CD4-positive, CD25-positive, alpha-beta regulatory T cell (primary cell): ENCODE measurements around the gene HRC. TPM values are rescaled to one million over a fixed set of nuclear protein-coding genes. Genes with fewer than 3 reads are reported as not detected.
"Not testable (repeated sequence)": the region's sequence is repeated elsewhere in the genome, so short reads cannot be mapped to it uniquely, and the experiment has no call there.

Experiments used
- ATAC-seq, 2 donors: fragments of 150-1000 bp; cut with Tn5 transposase; one replicate each; pipeline ENCODE4 v1.10.0; 2021; ENCODE audit warnings: low read depth in 2 of 2, moderate number of reproducible peaks in 2 of 2, moderate library complexity in 1 of 2
- DNase-seq, 3 donors: peaks; one replicate each; pipeline versions ENCODE4 v3.0.0 to v3.0.0-alpha.2; 2012 to 2022; ENCODE audit warnings: mixed read lengths in 1 of 3
- H3K27ac ChIP-seq: one replicate; pipeline ENCODE4 v1.7.0; 2013; ENCODE audit warnings: mild to moderate bottlenecking, low read length; ENCODE audit not compliant: insufficient read depth, poor library complexity, severe bottlenecking
- H3K27me3 ChIP-seq: one replicate; pipeline ENCODE4 v1.7.0; 2013; ENCODE audit warnings: low read length; ENCODE audit not compliant: control insufficient read depth, insufficient read depth
- H3K36me3 ChIP-seq: one replicate; pipeline ENCODE4 v1.7.0; 2013; ENCODE audit warnings: mild to moderate bottlenecking, low read length, moderate library complexity; ENCODE audit not compliant: control insufficient read depth, insufficient read depth
- H3K4me1 ChIP-seq: 2 replicates; pipeline ENCODE4 v1.7.0; 2013; ENCODE audit warnings: mild to moderate bottlenecking, low read length; ENCODE audit not compliant: insufficient read depth, control insufficient read depth, poor library complexity, severe bottlenecking
- H3K4me3 ChIP-seq: one replicate; pipeline ENCODE4 v1.7.0; 2013; ENCODE audit warnings: low read depth, mild to moderate bottlenecking, low read length, moderate library complexity
- H3K9me3 ChIP-seq, 2 experiments: 1 replicate in 1 of 2; 2 replicates in 1 of 2; pipeline ENCODE4 v1.7.0; 2013; ENCODE audit warnings: low read length in 2 of 2, mild to moderate bottlenecking in 1 of 2, moderate library complexity in 1 of 2; ENCODE audit not compliant: control insufficient read depth in 2 of 2
- H3K27ac Mint-ChIP-seq, 3 donors: one replicate each; pipeline ENCODE4 v1.8.0; 2020 to 2022; ENCODE audit warnings: mild to moderate bottlenecking in 3 of 3, mixed read lengths in 3 of 3, moderate library complexity in 2 of 3
- H3K27me3 Mint-ChIP-seq: one replicate; pipeline ENCODE4 v1.8.0; 2022; ENCODE audit warnings: mild to moderate bottlenecking, mixed read lengths
- H3K36me3 Mint-ChIP-seq: one replicate; pipeline ENCODE4 v1.8.0; 2020; ENCODE audit warnings: mixed read lengths
- H3K4me1 Mint-ChIP-seq, 4 donors: one replicate each; pipeline ENCODE4 v1.8.0; 2020 to 2022; ENCODE audit warnings: mixed read lengths in 4 of 4, mild to moderate bottlenecking in 1 of 4
- H3K4me3 Mint-ChIP-seq, 4 donors: one replicate each; pipeline ENCODE4 v1.8.0; 2020 to 2022; ENCODE audit warnings: mild to moderate bottlenecking in 4 of 4, mixed read lengths in 4 of 4, moderate library complexity in 3 of 4
- H3K9me3 Mint-ChIP-seq, 7 donors: one replicate each; pipeline ENCODE4 v1.8.0; 2020 to 2022; ENCODE audit warnings: mixed read lengths in 7 of 7, mild to moderate bottlenecking in 3 of 7, moderate library complexity in 2 of 7
- polyA plus RNA-seq, 4 donors: library from polyadenylated mRNA; unstranded; fragments of 300-500 nt; fragmentation: Illumina TruSeq; gene quantifications; one replicate each; pipeline ENCODE4 v1.2.3, GENCODE V29; 2021
- total RNA-seq: library from RNA; stranded (reverse); gene quantifications from one replicate; pipeline ENCODE4 v1.2.3, GENCODE V29; 2022

The HRC gene
- total and polyA plus RNA-seq, 5 donors from 2014 or later = not detected

- peaks cover 0 to 3% (median 0%) of the 10 kb centered on the region in 7 donors for H3K9me3 Mint-ChIP-seq
- H3K36me3 ChIP-seq = no peaks in the 10 kb centered on the region
- no peaks in the 10 kb centered on the region for H3K27me3 ChIP-seq
- no peak for ATAC-seq
- no peak overlapping the region for H3K4me3 ChIP-seq
- peaks cover 16% of the 10 kb centered on the region for H3K27me3 Mint-ChIP-seq
- peak overlapping the region in 2 of 3 donors; percentile 77 to 78 for H3K27ac Mint-ChIP-seq
- H3K4me1 Mint-ChIP-seq = peaks cover 0 to 28% (median 8%) of the 10 kb centered on the region in 4 donors
- H3K27ac ChIP-seq = no peak overlapping the region
- H3K4me3 Mint-ChIP-seq = peak overlapping the region; percentile 56 to 92 (median 84)
- H3K4me1 ChIP-seq = peaks cover 18% of the 10 kb centered on the region
- no peaks in the 10 kb centered on the region for H3K9me3 ChIP-seq
- no peaks in the 10 kb centered on the region for H3K36me3 Mint-ChIP-seq
- no peak for DNase-seq
Observed at GRCh38 chr19:49128545-49129237, 26.5 kb downstream of the HRC start.

- DNase-seq (peak; percentile 89 to 96 (median 95)), ATAC-seq (peak; percentile 93 to 95)
- Histone ChIP-seq H3K36me3 (no peaks in the 10 kb centered on the region), H3K4me1 (peaks cover 12% of the 10 kb centered on the region), H3K9me3 (no peaks in the 10 kb centered on the region), H3K4me3 (peak overlapping the region; percentile 58), H3K27me3 (no peaks in the 10 kb centered on the region), H3K27ac (peak overlapping the region; percentile 23)
- H3K27ac Mint-ChIP-seq = peak overlapping the region in 2 of 3 donors; percentile 78 to 94
- H3K4me1 Mint-ChIP-seq = peaks cover 0 to 26% (median 8%) of the 10 kb centered on the region in 4 donors
- peaks cover 0 to 3% (median 0%) of the 10 kb centered on the region in 7 donors for H3K9me3 Mint-ChIP-seq
- no peaks in the 10 kb centered on the region for H3K36me3 Mint-ChIP-seq
- peak overlapping the region; percentile 59 to 92 (median 84) for H3K4me3 Mint-ChIP-seq
- peaks cover 20% of the 10 kb centered on the region for H3K27me3 Mint-ChIP-seq
Observed at GRCh38 chr19:49127674-49128544, 27.3 kb downstream of the HRC start.

- H3K4me3 Mint-ChIP-seq = peak overlapping the region; percentile 44 to 92 (median 69)
- not testable (repeated sequence) for ATAC-seq, H3K4me3 ChIP-seq, H3K27ac Mint-ChIP-seq, H3K27me3 ChIP-seq, H3K9me3 Mint-ChIP-seq, DNase-seq, H3K9me3 ChIP-seq, H3K36me3 Mint-ChIP-seq, H3K36me3 ChIP-seq, H3K27ac ChIP-seq
- peaks cover 12% of the 10 kb centered on the region for H3K4me1 ChIP-seq
- peaks cover 26% of the 10 kb centered on the region for H3K27me3 Mint-ChIP-seq
- peaks cover 0 to 22% (median 9%) of the 10 kb centered on the region in 4 donors for H3K4me1 Mint-ChIP-seq
Observed at GRCh38 chr19:49127225-49127624, 28.0 kb downstream of the HRC start.

GRCh38 chr19:49126575-49126974 is 28.6 kb downstream of the HRC start:
- H3K27me3 ChIP-seq = no peaks in the 10 kb centered on the region
- Mint-ChIP-seq H3K27ac (peak overlapping the region in 1 of 3 donors; percentile 71), H3K4me1 (peaks cover 0 to 22% (median 9%) of the 10 kb centered on the region in 4 donors), H3K36me3 (no peaks in the 10 kb centered on the region), H3K4me3 (peak overlapping the region in 2 of 4 donors; percentile 21 to 48), H3K9me3 (peaks cover 0 to 3% (median 0%) of the 10 kb centered on the region in 7 donors), H3K27me3 (peaks cover 27% of the 10 kb centered on the region)
- ATAC-seq (no peak), DNase-seq (no peak)
- H3K9me3 ChIP-seq = no peaks in the 10 kb centered on the region
- H3K27ac ChIP-seq = no peak overlapping the region
- H3K36me3 ChIP-seq = no peaks in the 10 kb centered on the region
- H3K4me3 ChIP-seq = no peak overlapping the region
- H3K4me1 ChIP-seq = peaks cover 12% of the 10 kb centered on the region

GRCh38 chr19:49125025-49125731 is 30.0 kb downstream of the HRC start:
- Histone ChIP-seq H3K9me3 (no peaks in the 10 kb centered on the region), H3K27ac (no peak overlapping the region), H3K27me3 (no peaks in the 10 kb centered on the region), H3K4me1 (peaks cover 14% of the 10 kb centered on the region), H3K36me3 (no peaks in the 10 kb centered on the region), H3K4me3 (no peak overlapping the region)
- peaks cover 0 to 3% (median 0%) of the 10 kb centered on the region in 7 donors for H3K9me3 Mint-ChIP-seq
- ATAC-seq (no peak), DNase-seq (no peak)
- no peak overlapping the region for H3K4me3 Mint-ChIP-seq
- H3K4me1 Mint-ChIP-seq = peaks cover 0 to 30% (median 16%) of the 10 kb centered on the region in 4 donors
- no peaks in the 10 kb centered on the region for H3K36me3 Mint-ChIP-seq
- peak overlapping the region in 1 of 3 donors; percentile 48 for H3K27ac Mint-ChIP-seq
- peaks cover 36% of the 10 kb centered on the region for H3K27me3 Mint-ChIP-seq

GRCh38 chr19:49123285-49123684 is 31.9 kb downstream of the HRC start:
- not testable (repeated sequence) for H3K27ac ChIP-seq, H3K9me3 ChIP-seq, DNase-seq, H3K36me3 Mint-ChIP-seq, H3K27ac Mint-ChIP-seq, H3K36me3 ChIP-seq, ATAC-seq, H3K27me3 ChIP-seq, H3K4me3 ChIP-seq, H3K9me3 Mint-ChIP-seq
- Mint-ChIP-seq H3K4me1 (peaks cover 0 to 21% (median 15%) of the 10 kb centered on the region in 4 donors), H3K4me3 (peak overlapping the region in 1 of 4 donors; percentile 52), H3K27me3 (peaks cover 38% of the 10 kb centered on the region)
- H3K4me1 ChIP-seq = peaks cover 22% of the 10 kb centered on the region

- ATAC-seq, H3K27me3 ChIP-seq, H3K9me3 Mint-ChIP-seq, H3K36me3 ChIP-seq, H3K9me3 ChIP-seq, H3K36me3 Mint-ChIP-seq, H3K4me3 ChIP-seq, H3K27ac ChIP-seq, DNase-seq, H3K27ac Mint-ChIP-seq: not testable (repeated sequence)
- peaks cover 26% of the 10 kb centered on the region for H3K4me1 ChIP-seq
- Mint-ChIP-seq H3K27me3 (peaks cover 38% of the 10 kb centered on the region), H3K4me1 (peaks cover 0 to 25% (median 17%) of the 10 kb centered on the region in 4 donors), H3K4me3 (peak overlapping the region in 2 of 4 donors; percentile 43 to 48)
Observed at GRCh38 chr19:49121841-49122240, 33.4 kb downstream of the HRC start.
